OCI-LY3 (cell line): ENCODE results near the gene MEPCE.
A peak's percentile ranks its signal among the peaks of the same experiment; 100 is the strongest.

ENCODE experiments used
- H2AFZ ChIP-seq: fragments of 200-600, 300-600 bp; shearing (Covaris generic); 2 replicates; pipeline ENCODE4 v1.6.0; 2014; ENCODE audit warnings: antibody characterized with exemption, low read depth, low read length
- H3K27ac ChIP-seq: fragments of 200-600, 300-600 bp; sonication (generic); 2 replicates; pipeline ENCODE4 v1.5.1; 2014; ENCODE audit warnings: mild to moderate bottlenecking, low read length, moderate library complexity, mixed read lengths
- H3K27me3 ChIP-seq: fragments of 200-600, 300-600 bp; sonication (generic); 2 replicates; pipeline ENCODE4 v1.6.1; 2014; ENCODE audit warnings: low read depth, low read length, mixed read lengths
- H3K36me3 ChIP-seq: fragments of 200-600, 300-600 bp; sonication (generic); replicated peaks from 2 replicates; pipeline ENCODE3; 2014; ENCODE audit warnings: low read depth, low read length, mixed read lengths
- H3K4me1 ChIP-seq: fragments of 300-600, 200-600 bp; sonication (generic); 2 replicates; pipeline ENCODE4 v1.6.1; 2014; ENCODE audit warnings: low read length, mixed read lengths
- H3K4me2 ChIP-seq: fragments of 200-600, 300-600 bp; sonication (generic); 2 replicates; pipeline ENCODE4 v1.6.1; 2014; ENCODE audit warnings: low read length, mixed read lengths
- H3K4me3 ChIP-seq: fragments of 300-600, 200-600 bp; sonication (generic); 2 replicates; pipeline ENCODE4 v1.5.1; 2014; ENCODE audit warnings: antibody characterized with exemption, mild to moderate bottlenecking, low read length, moderate library complexity
- H3K79me2 ChIP-seq: fragments of 300-600, 200-600 bp; shearing (Covaris generic); 2 replicates; pipeline ENCODE4 v1.6.1; 2014; ENCODE audit warnings: mild to moderate bottlenecking, low read length, mixed read lengths
- H3K9ac ChIP-seq: fragments of 300-600, 200-600 bp; shearing (Covaris generic); 2 replicates; pipeline ENCODE4 v1.6.0; 2014; ENCODE audit warnings: mild to moderate bottlenecking, low read length, moderate library complexity
- H3K9me3 ChIP-seq: fragments of 200-600, 300-600 bp; shearing (Covaris generic); 2 replicates; pipeline ENCODE4 v1.6.1; 2014; ENCODE audit warnings: low read length, mixed read lengths; ENCODE audit not compliant: insufficient read depth
- H4K20me1 ChIP-seq: fragments of 200-600, 300-600 bp; sonication (generic); 2 replicates; pipeline ENCODE4 v1.6.1; 2016; ENCODE audit warnings: low read length, mixed read lengths; ENCODE audit not compliant: insufficient read depth
- EZH2phosphoT487 ChIP-seq: fragments of 200-600 bp; shearing (Covaris generic); IDR thresholded peaks from 2 replicates; pipeline ENCODE4 v1.6.1; 2018; ENCODE audit warnings: antibody characterized with exemption, mixed run types, low read depth
- TF ChIP-seq, protein P1 (sequence below): fragments of 200-600, 300-600 bp; sonication (generic); IDR thresholded peaks from 2 replicates; pipeline ENCODE4 v1.5.1; 2014; ENCODE audit warnings: antibody characterized with exemption, low read length, low read depth

Gene MEPCE

DNA sequence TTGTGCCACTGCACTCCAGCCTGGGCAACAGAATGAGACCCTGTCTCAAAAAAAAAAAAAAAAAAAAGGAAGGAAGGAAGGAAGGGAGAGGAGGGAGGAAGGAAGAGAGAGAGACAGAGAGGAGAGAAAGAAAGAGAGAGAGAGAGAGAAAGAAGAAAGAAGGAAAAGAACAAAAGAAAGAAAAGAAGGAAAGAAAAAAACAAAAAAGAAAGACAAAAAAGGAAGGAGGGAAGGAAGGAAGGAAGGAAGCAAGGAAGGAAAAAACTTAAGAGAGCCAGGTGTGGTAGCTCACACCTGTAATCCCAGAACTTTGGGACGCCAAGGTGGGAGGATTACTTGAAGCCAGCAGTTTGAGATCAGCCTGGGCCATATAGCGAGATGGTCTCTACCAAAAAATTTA, 35.2 kb downstream of the MEPCE start:
- Histone ChIP-seq H3K27ac (no peak overlapping the region), H3K4me3 (no peak overlapping the region), H3K4me2 (no peak overlapping the region), H3K79me2 (no peaks in the 10 kb centered on the region), H3K4me1 (no peaks in the 10 kb centered on the region), H3K36me3 (no peaks in the 10 kb centered on the region), H3K9ac (no peak overlapping the region), H3K27me3 (no peaks in the 10 kb centered on the region), H2AFZ (no peak overlapping the region), H4K20me1 (0 out of 2 replicates have a peak, but pooled peaks cover 3% of the 10 kb centered on the region), H3K9me3 (no peaks in the 10 kb centered on the region)
- no peak for TF ChIP-seq EZH2phosphoT487
- TF ChIP-seq, protein P1, sequence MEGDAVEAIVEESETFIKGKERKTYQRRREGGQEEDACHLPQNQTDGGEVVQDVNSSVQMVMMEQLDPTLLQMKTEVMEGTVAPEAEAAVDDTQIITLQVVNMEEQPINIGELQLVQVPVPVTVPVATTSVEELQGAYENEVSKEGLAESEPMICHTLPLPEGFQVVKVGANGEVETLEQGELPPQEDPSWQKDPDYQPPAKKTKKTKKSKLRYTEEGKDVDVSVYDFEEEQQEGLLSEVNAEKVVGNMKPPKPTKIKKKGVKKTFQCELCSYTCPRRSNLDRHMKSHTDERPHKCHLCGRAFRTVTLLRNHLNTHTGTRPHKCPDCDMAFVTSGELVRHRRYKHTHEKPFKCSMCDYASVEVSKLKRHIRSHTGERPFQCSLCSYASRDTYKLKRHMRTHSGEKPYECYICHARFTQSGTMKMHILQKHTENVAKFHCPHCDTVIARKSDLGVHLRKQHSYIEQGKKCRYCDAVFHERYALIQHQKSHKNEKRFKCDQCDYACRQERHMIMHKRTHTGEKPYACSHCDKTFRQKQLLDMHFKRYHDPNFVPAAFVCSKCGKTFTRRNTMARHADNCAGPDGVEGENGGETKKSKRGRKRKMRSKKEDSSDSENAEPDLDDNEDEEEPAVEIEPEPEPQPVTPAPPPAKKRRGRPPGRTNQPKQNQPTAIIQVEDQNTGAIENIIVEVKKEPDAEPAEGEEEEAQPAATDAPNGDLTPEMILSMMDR, result no peak

DNA sequence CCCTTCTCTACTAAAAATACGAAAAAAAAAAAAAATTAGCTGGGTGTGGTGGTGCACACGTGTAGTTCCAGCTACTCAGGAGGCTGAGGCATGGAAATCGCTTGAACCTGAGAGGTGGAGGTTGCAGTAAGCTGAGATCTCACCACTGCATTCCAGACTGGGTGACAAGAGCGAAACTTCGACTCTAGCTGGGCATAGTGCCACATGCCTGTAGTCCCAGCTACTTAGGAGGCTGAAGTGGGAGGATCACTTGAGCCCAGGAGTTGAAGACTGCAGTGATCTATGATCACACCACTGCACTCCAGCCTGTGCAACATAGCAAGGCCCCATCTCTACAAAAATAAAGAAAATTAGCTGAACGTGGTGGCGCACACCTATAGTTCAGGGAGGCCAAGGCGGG, 35.7 kb downstream of the MEPCE start:
- Histone ChIP-seq H3K9ac (no peak overlapping the region), H3K4me3 (no peak overlapping the region), H3K79me2 (no peaks in the 10 kb centered on the region), H4K20me1 (peaks cover 6% of the 10 kb centered on the region), H3K4me1 (no peaks in the 10 kb centered on the region), H3K27me3 (no peaks in the 10 kb centered on the region), H3K9me3 (no peaks in the 10 kb centered on the region), H3K27ac (no peak overlapping the region), H2AFZ (no peak overlapping the region), H3K36me3 (peaks cover 2% of the 10 kb centered on the region), H3K4me2 (no peak overlapping the region)
- TF ChIP-seq, protein P1, result no peak
- TF ChIP-seq EZH2phosphoT487, result no peak

DNA sequence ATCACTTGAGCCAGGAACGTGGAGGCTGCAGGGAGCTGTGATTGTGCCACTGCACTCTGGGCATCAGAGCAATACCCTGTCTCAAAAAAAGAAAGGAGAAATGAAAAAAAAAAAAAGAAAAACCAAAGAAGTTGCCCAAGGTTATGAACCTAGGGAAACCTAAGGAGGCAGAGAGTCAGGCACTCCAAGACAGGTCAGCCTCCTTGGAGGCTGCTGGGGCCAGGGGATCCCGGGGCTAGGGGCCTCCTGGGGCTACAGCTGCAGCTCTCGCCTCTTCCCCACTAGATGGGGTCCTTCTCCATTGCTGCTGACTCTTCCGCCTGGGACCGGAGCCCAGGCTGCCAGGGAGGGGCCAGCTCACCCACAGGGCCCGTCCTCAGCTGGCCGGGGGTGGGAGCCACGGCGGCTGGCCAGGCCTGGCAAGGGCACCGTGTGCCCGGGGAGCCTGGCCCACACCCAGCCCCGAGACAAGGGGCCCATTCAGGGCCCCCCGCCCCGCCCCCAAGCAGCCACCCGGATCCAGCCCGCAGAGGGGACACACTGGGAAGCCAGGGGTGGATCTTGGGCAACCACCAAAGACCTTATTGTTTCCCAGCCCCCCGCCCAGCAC, 36.2 kb downstream of the MEPCE start:
- no peak overlapping the region for H3K9ac ChIP-seq
- no peak for TF ChIP-seq EZH2phosphoT487
- TF ChIP-seq, protein P1, result peak; percentile 32; the same call in 1 of the 2 replicates

DNA sequence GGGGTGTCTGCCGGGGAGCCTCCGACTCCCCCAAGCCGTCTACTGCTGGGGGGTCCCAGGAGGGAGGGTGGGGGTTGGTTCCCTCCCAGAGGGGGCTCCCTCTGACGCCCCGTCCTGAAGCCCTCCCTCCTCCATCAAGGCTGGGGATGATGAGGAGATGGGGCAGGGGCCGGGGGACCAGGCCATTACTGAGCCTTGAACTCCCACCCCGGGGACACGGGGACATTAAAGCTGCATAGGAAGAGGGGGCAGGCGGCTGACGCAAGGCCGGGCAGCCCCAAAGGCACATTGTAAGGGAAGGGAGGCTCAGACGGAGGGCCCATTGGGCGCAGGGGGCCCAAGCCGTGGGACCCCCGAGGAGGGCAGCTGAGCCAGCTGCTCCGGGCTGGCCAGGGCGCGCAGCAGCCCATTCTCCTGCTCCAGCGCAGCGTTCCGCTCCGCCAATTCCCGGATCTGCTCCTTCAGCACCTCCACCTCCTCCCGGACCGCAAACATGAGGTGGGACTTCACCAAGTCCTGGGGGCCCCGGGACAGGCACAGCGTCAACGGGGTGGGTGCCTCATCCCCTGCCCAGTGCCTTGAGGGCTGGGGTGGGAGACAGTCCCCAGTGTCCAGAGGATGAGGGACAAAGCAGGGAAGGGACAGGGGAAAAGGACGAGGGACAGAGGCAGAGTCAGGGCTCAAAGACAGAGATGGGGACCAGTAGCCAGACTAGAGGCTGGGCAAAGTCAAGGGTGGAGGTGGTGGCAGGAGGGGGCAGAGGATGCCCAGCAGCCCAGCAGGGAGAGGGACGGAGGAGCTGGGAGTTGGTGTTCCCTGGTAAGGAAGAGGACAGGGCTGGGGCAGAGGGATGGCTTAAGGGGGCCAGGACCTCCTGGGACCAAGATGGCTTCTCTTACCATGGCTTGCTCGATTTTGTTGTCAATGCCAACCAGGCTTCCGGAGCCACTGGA, 37.3 kb downstream of the MEPCE start:
- Histone ChIP-seq H3K27me3 (no peaks in the 10 kb centered on the region), H3K79me2 (no peaks in the 10 kb centered on the region), H2AFZ (no peak overlapping the region), H3K4me1 (no peaks in the 10 kb centered on the region), H3K4me3 (no peak overlapping the region), H3K36me3 (peaks cover 10% of the 10 kb centered on the region), H4K20me1 (peaks cover 7% of the 10 kb centered on the region), H3K27ac (no peak overlapping the region), H3K4me2 (no peak overlapping the region), H3K9ac (no peak overlapping the region), H3K9me3 (no peaks in the 10 kb centered on the region)
- TF ChIP-seq EZH2phosphoT487, result no peak
- TF ChIP-seq, protein P1, result no peak

More for the DNA sequence above, 36.2 kb downstream of the MEPCE start:
- Histone ChIP-seq H3K4me1 (no peaks in the 10 kb centered on the region), H4K20me1 (peaks cover 6% of the 10 kb centered on the region), H3K27ac (no peak overlapping the region), H3K4me3 (no peak overlapping the region), H3K9me3 (no peaks in the 10 kb centered on the region), H3K36me3 (peaks cover 6% of the 10 kb centered on the region), H3K79me2 (no peaks in the 10 kb centered on the region), H3K27me3 (no peaks in the 10 kb centered on the region), H3K4me2 (no peak overlapping the region), H2AFZ (no peak overlapping the region)
